SK-N-SH treated with all-trans-retinoic acid at 6 μM for 48 hours (cell line): ENCODE results near the gene AAK1.
"Not testable (repeated sequence)": the region's sequence is repeated elsewhere in the genome, so short reads cannot be mapped to it uniquely, and the experiment has no call there.

Experiments used
- ATAC-seq: fragments of 200-7000 bp; cut with Tn5 transposase; 3 replicates; pipeline ENCODE4 v1.9.1; 2020; ENCODE audit warnings: mild to moderate bottlenecking, moderate library complexity
- ARNTL ChIP-seq: fragments of 450-650 bp; formaldehyde crosslinking; IDR thresholded peaks from 2 replicates; pipeline ENCODE4 v1.5.0; 2020; ENCODE audit warnings: low read depth, mild to moderate bottlenecking, moderate library complexity, borderline replicate concordance
- CSDC2 ChIP-seq: fragments of 250-450 bp; sonication (Bioruptor Pico); IDR thresholded peaks from 2 replicates; pipeline ENCODE4 v1.5.0; 2020; ENCODE audit warnings: mild to moderate bottlenecking, moderate library complexity
- ESRRG ChIP-seq: fragments of 250-450 bp; sonication (Bioruptor Pico); IDR thresholded peaks from 2 replicates; pipeline ENCODE4 v1.6.1; 2021; ENCODE audit warnings: mild to moderate bottlenecking
- GLIS3 ChIP-seq: fragments of 250-450 bp; sonication (Bioruptor Pico); IDR thresholded peaks from 2 replicates; pipeline ENCODE4 v1.5.0; 2020; ENCODE audit warnings: mild to moderate bottlenecking, moderate library complexity
- ISL1 ChIP-seq: fragments of 250-450 bp; sonication (Bioruptor Pico); IDR thresholded peaks from 2 replicates; pipeline ENCODE4 v2.1.2; 2022; ENCODE audit warnings: mild to moderate bottlenecking, moderate library complexity
- OSR1 ChIP-seq: fragments of 250-450 bp; sonication (Bioruptor Pico); IDR thresholded peaks from 2 replicates; pipeline ENCODE4 v1.8.0; 2022; ENCODE audit warnings: moderate library complexity, mild to moderate bottlenecking, inconsistent platforms
- PPARA ChIP-seq: fragments of 250-450 bp; sonication (Bioruptor Pico); IDR thresholded peaks from 2 replicates; pipeline ENCODE4 v1.5.0; 2020; ENCODE audit warnings: mild to moderate bottlenecking, borderline replicate concordance
- RARB ChIP-seq: fragments of 250-450 bp; sonication (Bioruptor Pico); IDR thresholded peaks from 2 replicates; pipeline ENCODE4 v1.8.0; 2021; ENCODE audit warnings: mild to moderate bottlenecking, moderate library complexity
- SNAI2 ChIP-seq: fragments of 250-450 bp; sonication (Bioruptor Pico); IDR thresholded peaks from 2 replicates; pipeline ENCODE4 v1.5.0; 2020; ENCODE audit warnings: mild to moderate bottlenecking, moderate library complexity
- TCF4 ChIP-seq: fragments of 250-450 bp; sonication (Bioruptor Pico); IDR thresholded peaks from 2 replicates; pipeline ENCODE4 v1.8.0; 2021; ENCODE audit warnings: mild to moderate bottlenecking, moderate library complexity, borderline replicate concordance
- TOX ChIP-seq: fragments of 250-450 bp; sonication (Bioruptor Pico); IDR thresholded peaks from 2 replicates; pipeline ENCODE4 v1.8.0; 2021; ENCODE audit warnings: mild to moderate bottlenecking, moderate library complexity, borderline replicate concordance
- ZC3H10 ChIP-seq: fragments of 250-450 bp; sonication (Bioruptor Pico); IDR thresholded peaks from 2 replicates; pipeline ENCODE4 v1.5.1; 2021; ENCODE audit warnings: mild to moderate bottlenecking, moderate library complexity
- ZFP3 ChIP-seq: fragments of 250-450 bp; sonication (Bioruptor Pico); IDR thresholded peaks from 2 replicates; pipeline ENCODE4 v1.5.0; 2020; ENCODE audit warnings: mild to moderate bottlenecking, moderate library complexity
- ZFP30 ChIP-seq: fragments of 450-650 bp; formaldehyde crosslinking; IDR thresholded peaks from 2 replicates; pipeline ENCODE4 v1.5.0; 2022; ENCODE audit warnings: mild to moderate bottlenecking, moderate library complexity
- ZNF565 ChIP-seq: fragments of 450-650 bp; formaldehyde crosslinking; conservative IDR thresholded peaks from 2 replicates; pipeline ENCODE4 v1.5.0; 2020; ENCODE audit warnings: low read depth, mild to moderate bottlenecking, moderate library complexity
- ZNF70 ChIP-seq: fragments of 450-650 bp; formaldehyde crosslinking; IDR thresholded peaks from 2 replicates; pipeline ENCODE4 v1.5.0; 2020; ENCODE audit warnings: mild to moderate bottlenecking, moderate library complexity
- ZNF8 ChIP-seq: fragments of 450-650 bp; formaldehyde crosslinking; IDR thresholded peaks from 2 replicates; pipeline ENCODE4 v1.5.0; 2020; ENCODE audit warnings: mild to moderate bottlenecking, moderate library complexity
- TF ChIP-seq, protein P1 (sequence below): fragments of 250-450 bp; sonication (Bioruptor Pico); IDR thresholded peaks from 2 replicates; pipeline ENCODE4 v1.8.0; 2020; ENCODE audit warnings: mild to moderate bottlenecking, moderate library complexity, borderline replicate concordance
- TF ChIP-seq, protein P2 (sequence below): fragments of 250-450 bp; sonication (Bioruptor Pico); IDR thresholded peaks from 2 replicates; pipeline ENCODE4 v1.5.1; 2020; ENCODE audit warnings: low read depth, mild to moderate bottlenecking, moderate library complexity
- TF ChIP-seq, protein P3 (sequence below): fragments of 250-450 bp; sonication (Bioruptor Pico); IDR thresholded peaks from 2 replicates; pipeline ENCODE4 v1.5.1; 2021; ENCODE audit warnings: mild to moderate bottlenecking, moderate library complexity
- TF ChIP-seq, protein P4 (sequence below): fragments of 250-450 bp; sonication (Bioruptor Pico); IDR thresholded peaks from 2 replicates; pipeline ENCODE4 v1.8.0; 2021; ENCODE audit warnings: low read depth, mild to moderate bottlenecking, moderate library complexity, borderline replicate concordance

Gene AAK1

DNA sequence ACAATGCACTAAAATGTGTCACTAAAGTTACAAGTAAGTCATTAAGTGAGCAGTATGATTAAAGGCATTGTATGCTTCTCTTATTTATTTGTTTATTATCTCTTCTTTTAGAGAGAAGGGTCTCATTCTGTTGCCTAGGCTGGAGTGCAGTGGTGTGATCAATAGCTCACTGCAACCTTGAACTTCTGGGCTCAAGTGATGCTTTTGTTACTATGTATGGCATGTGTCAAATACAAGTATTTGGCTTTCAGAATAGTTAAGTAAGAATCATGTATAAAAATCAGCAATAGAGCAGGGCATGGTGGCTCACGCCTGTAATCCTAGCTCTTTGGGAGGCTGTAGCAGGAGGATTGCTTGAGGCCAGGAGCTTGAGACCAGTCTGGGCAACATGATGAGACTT lies 15.8 kb upstream of the AAK1 start:
- no peak for TF ChIP-seq TOX (CRISPR knock-in tag)
- TF ChIP-seq ZC3H10 (CRISPR knock-in tag): no peak
- TF ChIP-seq, protein P1, sequence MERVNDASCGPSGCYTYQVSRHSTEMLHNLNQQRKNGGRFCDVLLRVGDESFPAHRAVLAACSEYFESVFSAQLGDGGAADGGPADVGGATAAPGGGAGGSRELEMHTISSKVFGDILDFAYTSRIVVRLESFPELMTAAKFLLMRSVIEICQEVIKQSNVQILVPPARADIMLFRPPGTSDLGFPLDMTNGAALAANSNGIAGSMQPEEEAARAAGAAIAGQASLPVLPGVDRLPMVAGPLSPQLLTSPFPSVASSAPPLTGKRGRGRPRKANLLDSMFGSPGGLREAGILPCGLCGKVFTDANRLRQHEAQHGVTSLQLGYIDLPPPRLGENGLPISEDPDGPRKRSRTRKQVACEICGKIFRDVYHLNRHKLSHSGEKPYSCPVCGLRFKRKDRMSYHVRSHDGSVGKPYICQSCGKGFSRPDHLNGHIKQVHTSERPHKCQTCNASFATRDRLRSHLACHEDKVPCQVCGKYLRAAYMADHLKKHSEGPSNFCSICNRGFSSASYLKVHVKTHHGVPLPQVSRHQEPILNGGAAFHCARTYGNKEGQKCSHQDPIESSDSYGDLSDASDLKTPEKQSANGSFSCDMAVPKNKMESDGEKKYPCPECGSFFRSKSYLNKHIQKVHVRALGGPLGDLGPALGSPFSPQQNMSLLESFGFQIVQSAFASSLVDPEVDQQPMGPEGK (CRISPR knock-in tag): no peak
- no peak for TF ChIP-seq ISL1 (CRISPR knock-in tag)
- no peak for TF ChIP-seq ZNF565 (CRISPR knock-in tag)
- no peak for TF ChIP-seq ZFP3
- no peak for TF ChIP-seq ARNTL (CRISPR knock-in tag)
- TF ChIP-seq, protein P2, sequence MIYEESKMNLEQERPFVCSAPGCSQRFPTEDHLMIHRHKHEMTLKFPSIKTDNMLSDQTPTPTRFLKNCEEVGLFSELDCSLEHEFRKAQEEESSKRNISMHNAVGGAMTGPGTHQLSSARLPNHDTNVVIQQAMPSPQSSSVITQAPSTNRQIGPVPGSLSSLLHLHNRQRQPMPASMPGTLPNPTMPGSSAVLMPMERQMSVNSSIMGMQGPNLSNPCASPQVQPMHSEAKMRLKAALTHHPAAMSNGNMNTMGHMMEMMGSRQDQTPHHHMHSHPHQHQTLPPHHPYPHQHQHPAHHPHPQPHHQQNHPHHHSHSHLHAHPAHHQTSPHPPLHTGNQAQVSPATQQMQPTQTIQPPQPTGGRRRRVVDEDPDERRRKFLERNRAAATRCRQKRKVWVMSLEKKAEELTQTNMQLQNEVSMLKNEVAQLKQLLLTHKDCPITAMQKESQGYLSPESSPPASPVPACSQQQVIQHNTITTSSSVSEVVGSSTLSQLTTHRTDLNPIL (CRISPR knock-in tag): no peak
- no peak for TF ChIP-seq SNAI2 (CRISPR knock-in tag)
- no peak for TF ChIP-seq ZNF70
- TF ChIP-seq ZFP30 (CRISPR knock-in tag): no peak
- no peak for TF ChIP-seq CSDC2
- no peak for ATAC-seq

DNA sequence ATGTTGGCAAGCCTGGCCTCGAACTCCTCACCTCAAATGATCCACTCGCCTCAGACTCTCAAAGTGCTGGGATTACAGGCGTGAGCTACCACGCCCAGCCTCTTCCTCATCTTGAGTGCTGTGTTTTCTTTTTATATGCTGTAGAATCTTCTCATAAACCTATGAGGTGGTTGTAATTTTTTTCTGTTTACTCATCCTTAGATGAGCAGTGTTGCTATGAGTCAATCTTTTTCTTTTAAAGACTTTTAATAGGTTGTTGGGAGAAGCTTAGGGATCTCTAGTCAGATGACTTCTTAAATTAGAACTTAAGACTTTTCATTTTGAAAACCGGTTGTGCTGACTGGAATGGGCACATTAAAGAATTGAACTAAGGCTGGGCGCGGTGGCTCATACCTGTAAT lies 8.7 kb upstream of the AAK1 start:
- no peak for TF ChIP-seq ESRRG (CRISPR knock-in tag)
- no peak for TF ChIP-seq ZC3H10 (CRISPR knock-in tag)
- TF ChIP-seq GLIS3 (CRISPR knock-in tag): no peak
- no peak for TF ChIP-seq PPARA (CRISPR knock-in tag)
- TF ChIP-seq, protein P1 (CRISPR knock-in tag): no peak
- no peak for TF ChIP-seq OSR1 (CRISPR knock-in tag)
- TF ChIP-seq, protein P2 (CRISPR knock-in tag): no peak
- TF ChIP-seq, protein P3, sequence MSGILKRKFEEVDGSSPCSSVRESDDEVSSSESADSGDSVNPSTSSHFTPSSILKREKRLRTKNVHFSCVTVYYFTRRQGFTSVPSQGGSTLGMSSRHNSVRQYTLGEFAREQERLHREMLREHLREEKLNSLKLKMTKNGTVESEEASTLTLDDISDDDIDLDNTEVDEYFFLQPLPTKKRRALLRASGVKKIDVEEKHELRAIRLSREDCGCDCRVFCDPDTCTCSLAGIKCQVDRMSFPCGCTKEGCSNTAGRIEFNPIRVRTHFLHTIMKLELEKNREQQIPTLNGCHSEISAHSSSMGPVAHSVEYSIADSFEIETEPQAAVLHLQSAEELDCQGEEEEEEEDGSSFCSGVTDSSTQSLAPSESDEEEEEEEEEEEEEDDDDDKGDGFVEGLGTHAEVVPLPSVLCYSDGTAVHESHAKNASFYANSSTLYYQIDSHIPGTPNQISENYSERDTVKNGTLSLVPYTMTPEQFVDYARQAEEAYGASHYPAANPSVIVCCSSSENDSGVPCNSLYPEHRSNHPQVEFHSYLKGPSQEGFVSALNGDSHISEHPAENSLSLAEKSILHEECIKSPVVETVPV (CRISPR knock-in tag): no peak
- no peak for TF ChIP-seq SNAI2 (CRISPR knock-in tag)
- TF ChIP-seq ZNF8 (CRISPR knock-in tag): no peak
- TF ChIP-seq TCF4 (CRISPR knock-in tag): no peak
- TF ChIP-seq TOX (CRISPR knock-in tag): no peak
- TF ChIP-seq, protein P4, sequence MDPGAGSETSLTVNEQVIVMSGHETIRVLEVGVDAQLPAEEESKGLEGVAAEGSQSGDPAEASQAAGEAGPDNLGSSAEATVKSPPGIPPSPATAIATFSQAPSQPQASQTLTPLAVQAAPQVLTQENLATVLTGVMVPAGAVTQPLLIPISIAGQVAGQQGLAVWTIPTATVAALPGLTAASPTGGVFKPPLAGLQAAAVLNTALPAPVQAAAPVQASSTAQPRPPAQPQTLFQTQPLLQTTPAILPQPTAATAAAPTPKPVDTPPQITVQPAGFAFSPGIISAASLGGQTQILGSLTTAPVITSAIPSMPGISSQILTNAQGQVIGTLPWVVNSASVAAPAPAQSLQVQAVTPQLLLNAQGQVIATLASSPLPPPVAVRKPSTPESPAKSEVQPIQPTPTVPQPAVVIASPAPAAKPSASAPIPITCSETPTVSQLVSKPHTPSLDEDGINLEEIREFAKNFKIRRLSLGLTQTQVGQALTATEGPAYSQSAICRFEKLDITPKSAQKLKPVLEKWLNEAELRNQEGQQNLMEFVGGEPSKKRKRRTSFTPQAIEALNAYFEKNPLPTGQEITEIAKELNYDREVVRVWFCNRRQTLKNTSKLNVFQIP (CRISPR knock-in tag): no peak
- TF ChIP-seq CSDC2: no peak
- TF ChIP-seq ZFP30 (CRISPR knock-in tag): no peak
- TF ChIP-seq ISL1 (CRISPR knock-in tag): no peak
- no peak for TF ChIP-seq RARB (CRISPR knock-in tag)
- TF ChIP-seq, all 23 proteins: peak for 0
- peak; percentile 96 for ATAC-seq

DNA sequence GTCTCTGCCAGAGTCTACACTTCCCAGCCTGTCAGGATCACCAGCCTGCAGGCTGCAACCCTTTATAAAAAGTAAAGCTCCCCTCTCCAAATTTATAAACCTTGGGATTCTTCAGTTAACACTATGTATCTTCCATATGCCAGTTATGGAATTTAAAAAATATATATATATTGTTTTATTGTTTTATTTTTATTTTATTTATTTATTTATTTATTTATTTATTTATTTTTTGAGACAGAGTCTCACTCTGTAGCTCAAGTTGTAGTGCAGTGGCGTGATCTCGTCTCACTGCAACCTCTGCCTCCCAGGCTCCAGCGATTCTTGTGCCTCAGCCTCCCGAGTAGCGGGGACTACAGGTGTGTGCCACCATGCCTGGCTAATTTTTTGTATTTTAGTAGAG lies 3.7 kb upstream of the AAK1 start:
- ATAC-seq: not testable (repeated sequence)
